ENCODE data around the gene HEMK1.

Gene HEMK1
- 48.2 reads per million, percentile 67 among the genes with 10 or more reads in this experiment for total RNA-seq

GRCh38 chr3:50568947-50569749, at the start of gene HEMK1:
Gene HEMK1 (plus strand): TSS chr3:50569522. CDS start chr3:50571105, 1,583 bp downstream.
- DNase-seq, result peak; percentile 87

GRCh38 chr3:50520849-50521248, 48.5 kb upstream of the HEMK1 start:
- DNase-seq, result no peak

GRCh38 chr3:50521572-50521971, 47.8 kb upstream of the HEMK1 start:
- no peak for DNase-seq

- DNase-seq, result no peak
These were observed 46.0 kb upstream of the HEMK1 start for GRCh38 chr3:50523279-50523811.

GRCh38 chr3:50524746-50525145, 44.6 kb upstream of the HEMK1 start:
- no peak for DNase-seq

GRCh38 chr3:50525191-50525910, 44.0 kb upstream of the HEMK1 start:
- DNase-seq, result no peak

- no peak for DNase-seq
These were observed 43.3 kb upstream of the HEMK1 start for GRCh38 chr3:50525987-50526386.

- no peak for DNase-seq
These were observed 39.0 kb upstream of the HEMK1 start for GRCh38 chr3:50530001-50530970.

- no peak for DNase-seq
These were observed 38.1 kb upstream of the HEMK1 start for GRCh38 chr3:50531201-50531600.

GRCh38 chr3:50532062-50532705, 37.1 kb upstream of the HEMK1 start:
- DNase-seq, result no peak

- DNase-seq, result no peak
These were observed 36.0 kb upstream of the HEMK1 start for GRCh38 chr3:50533316-50533715.

- DNase-seq, result no peak
These were observed 35.4 kb upstream of the HEMK1 start for GRCh38 chr3:50533807-50534461.

GRCh38 chr3:50534681-50535330, 34.5 kb upstream of the HEMK1 start:
- no peak for DNase-seq

- no peak for DNase-seq
These were observed 32.7 kb upstream of the HEMK1 start for GRCh38 chr3:50536471-50537180.

- DNase-seq, result no peak
These were observed 31.7 kb upstream of the HEMK1 start for GRCh38 chr3:50537421-50538129.

- DNase-seq, result no peak
These were observed 29.7 kb upstream of the HEMK1 start for GRCh38 chr3:50539356-50540286.

- peak; percentile 50 for DNase-seq
These were observed 26.9 kb upstream of the HEMK1 start for GRCh38 chr3:50542177-50543034.

Data from effector CD4-positive, alpha-beta T cell (primary cell).